Measurements from ENCODE around the gene FAM241B.

The FAM241B gene

GRCh38 chr10:69660296-69660695, 30.2 kb downstream of the FAM241B start:
- Histone ChIP-seq H3K4me1 (ENCODE audit: control insufficient read depth, insufficient read depth, low read length) (no peaks in the 10 kb centered on the region), H3K36me3 (ENCODE audit: control insufficient read depth, insufficient read depth, low read length, severe bottlenecking) (no peaks in the 10 kb centered on the region), H3K9me3 (ENCODE audit: control insufficient read depth, low read length) (no peaks in the 10 kb centered on the region), H3K9ac (ENCODE audit: low read length) (no peak overlapping the region), H3K4me3 (ENCODE audit: low read length) (no peak overlapping the region), H3K27me3 (replicated peaks; ENCODE audit: control insufficient read depth, insufficient read depth, low read length) (peaks cover 90% of the 10 kb centered on the region)
- no peak for DNase-seq (ENCODE audit: low read depth)

GRCh38 chr10:69661414-69662172, 31.5 kb downstream of the FAM241B start:
- no peaks in the 10 kb centered on the region for H3K36me3 ChIP-seq (ENCODE audit: control insufficient read depth, insufficient read depth, low read length, severe bottlenecking)
- no peak overlapping the region for H3K9ac ChIP-seq (ENCODE audit: low read length)
- H3K27me3 ChIP-seq (replicated peaks; ENCODE audit: control insufficient read depth, insufficient read depth, low read length): peaks cover 89% of the 10 kb centered on the region
- no peaks in the 10 kb centered on the region for H3K9me3 ChIP-seq (ENCODE audit: control insufficient read depth, low read length)
- no peaks in the 10 kb centered on the region for H3K4me1 ChIP-seq (ENCODE audit: control insufficient read depth, insufficient read depth, low read length)
- no peak overlapping the region for H3K4me3 ChIP-seq (ENCODE audit: low read length)
- DNase-seq (ENCODE audit: low read depth): no peak

GRCh38 chr10:69662173-69662877, 32.3 kb downstream of the FAM241B start:
- H3K4me1 ChIP-seq (ENCODE audit: control insufficient read depth, insufficient read depth, low read length): no peaks in the 10 kb centered on the region
- H3K27me3 ChIP-seq (replicated peaks; ENCODE audit: control insufficient read depth, insufficient read depth, low read length): peaks cover 90% of the 10 kb centered on the region
- H3K36me3 ChIP-seq (ENCODE audit: control insufficient read depth, insufficient read depth, low read length, severe bottlenecking): no peaks in the 10 kb centered on the region
- no peaks in the 10 kb centered on the region for H3K9me3 ChIP-seq (ENCODE audit: control insufficient read depth, low read length)
- no peak overlapping the region for H3K4me3 ChIP-seq (ENCODE audit: low read length)
- H3K9ac ChIP-seq (ENCODE audit: low read length): no peak overlapping the region
- no peak for DNase-seq (ENCODE audit: low read depth)

GRCh38 chr10:69662901-69663300, 32.9 kb downstream of the FAM241B start:
- no peak for DNase-seq (ENCODE audit: low read depth)
- Histone ChIP-seq H3K9ac (ENCODE audit: low read length) (no peak overlapping the region), H3K4me3 (ENCODE audit: low read length) (no peak overlapping the region), H3K9me3 (ENCODE audit: control insufficient read depth, low read length) (no peaks in the 10 kb centered on the region), H3K36me3 (ENCODE audit: control insufficient read depth, insufficient read depth, low read length, severe bottlenecking) (no peaks in the 10 kb centered on the region), H3K27me3 (replicated peaks; ENCODE audit: control insufficient read depth, insufficient read depth, low read length) (peaks cover 90% of the 10 kb centered on the region), H3K4me1 (ENCODE audit: control insufficient read depth, insufficient read depth, low read length) (no peaks in the 10 kb centered on the region)

GRCh38 chr10:69663369-69663947, 33.4 kb downstream of the FAM241B start:
- DNase-seq (ENCODE audit: low read depth): no peak
- Histone ChIP-seq H3K36me3 (ENCODE audit: control insufficient read depth, insufficient read depth, low read length, severe bottlenecking) (no peaks in the 10 kb centered on the region), H3K9me3 (ENCODE audit: control insufficient read depth, low read length) (no peaks in the 10 kb centered on the region), H3K9ac (ENCODE audit: low read length) (no peak overlapping the region), H3K27me3 (replicated peaks; ENCODE audit: control insufficient read depth, insufficient read depth, low read length) (peaks cover 90% of the 10 kb centered on the region), H3K4me3 (ENCODE audit: low read length) (no peak overlapping the region), H3K4me1 (ENCODE audit: control insufficient read depth, insufficient read depth, low read length) (no peaks in the 10 kb centered on the region)

GRCh38 chr10:69665474-69666320, 35.6 kb downstream of the FAM241B start:
- Histone ChIP-seq H3K9ac (ENCODE audit: low read length) (no peak overlapping the region), H3K27me3 (replicated peaks; ENCODE audit: control insufficient read depth, insufficient read depth, low read length) (peaks cover 96% of the 10 kb centered on the region), H3K36me3 (ENCODE audit: control insufficient read depth, insufficient read depth, low read length, severe bottlenecking) (no peaks in the 10 kb centered on the region), H3K9me3 (ENCODE audit: control insufficient read depth, low read length) (peaks cover 2% of the 10 kb centered on the region), H3K4me1 (ENCODE audit: control insufficient read depth, insufficient read depth, low read length) (no peaks in the 10 kb centered on the region), H3K4me3 (ENCODE audit: low read length) (no peak overlapping the region)
- no peak for DNase-seq (ENCODE audit: low read depth)

GRCh38 chr10:69666756-69667155, 36.7 kb downstream of the FAM241B start:
- H3K4me1 ChIP-seq (ENCODE audit: control insufficient read depth, insufficient read depth, low read length): no peaks in the 10 kb centered on the region
- H3K9me3 ChIP-seq (ENCODE audit: control insufficient read depth, low read length): peaks cover 2% of the 10 kb centered on the region
- H3K27me3 ChIP-seq (replicated peaks; ENCODE audit: control insufficient read depth, insufficient read depth, low read length): peaks cover 87% of the 10 kb centered on the region

GRCh38 chr10:69668721-69669120, 38.7 kb downstream of the FAM241B start:
- Histone ChIP-seq H3K9me3 (ENCODE audit: control insufficient read depth, low read length) (peaks cover 2% of the 10 kb centered on the region), H3K4me3 (ENCODE audit: low read length) (no peak overlapping the region), H3K4me1 (ENCODE audit: control insufficient read depth, insufficient read depth, low read length) (no peaks in the 10 kb centered on the region), H3K9ac (ENCODE audit: low read length) (no peak overlapping the region), H3K27me3 (replicated peaks; ENCODE audit: control insufficient read depth, insufficient read depth, low read length) (peaks cover 79% of the 10 kb centered on the region), H3K36me3 (ENCODE audit: control insufficient read depth, insufficient read depth, low read length, severe bottlenecking) (no peaks in the 10 kb centered on the region)
- DNase-seq (ENCODE audit: low read depth): no peak

More at GRCh38 chr10:69666756-69667155, 36.7 kb downstream of the FAM241B start:
- Histone ChIP-seq H3K36me3 (ENCODE audit: control insufficient read depth, insufficient read depth, low read length, severe bottlenecking) (no peaks in the 10 kb centered on the region), H3K9ac (ENCODE audit: low read length) (no peak overlapping the region), H3K4me3 (ENCODE audit: low read length) (no peak overlapping the region)
- DNase-seq (ENCODE audit: low read depth): no peak

GRCh38 chr10:69669409-69669808, 39.4 kb downstream of the FAM241B start:
- Histone ChIP-seq H3K4me3 (ENCODE audit: low read length) (no peak overlapping the region), H3K9ac (ENCODE audit: low read length) (no peak overlapping the region), H3K9me3 (ENCODE audit: control insufficient read depth, low read length) (peaks cover 2% of the 10 kb centered on the region), H3K4me1 (ENCODE audit: control insufficient read depth, insufficient read depth, low read length) (no peaks in the 10 kb centered on the region), H3K27me3 (replicated peaks; ENCODE audit: control insufficient read depth, insufficient read depth, low read length) (peaks cover 79% of the 10 kb centered on the region), H3K36me3 (ENCODE audit: control insufficient read depth, insufficient read depth, low read length, severe bottlenecking) (no peaks in the 10 kb centered on the region)
- DNase-seq (ENCODE audit: low read depth): no peak

- no peak overlapping the region for H3K9ac ChIP-seq (ENCODE audit: low read length)
Measured at GRCh38 chr10:69673521-69673920, 43.5 kb downstream of the FAM241B start.

GRCh38 chr10:69674786-69675185, 44.7 kb downstream of the FAM241B start:
- H3K27me3 ChIP-seq (replicated peaks; ENCODE audit: control insufficient read depth, insufficient read depth, low read length): peaks cover 77% of the 10 kb centered on the region
- no peaks in the 10 kb centered on the region for H3K9me3 ChIP-seq (ENCODE audit: control insufficient read depth, low read length)

More at GRCh38 chr10:69673521-69673920, 43.5 kb downstream of the FAM241B start:
- Histone ChIP-seq H3K27me3 (replicated peaks; ENCODE audit: control insufficient read depth, insufficient read depth, low read length) (peaks cover 79% of the 10 kb centered on the region), H3K9me3 (ENCODE audit: control insufficient read depth, low read length) (peaks cover 2% of the 10 kb centered on the region), H3K4me3 (ENCODE audit: low read length) (no peak overlapping the region), H3K4me1 (ENCODE audit: control insufficient read depth, insufficient read depth, low read length) (no peaks in the 10 kb centered on the region), H3K36me3 (ENCODE audit: control insufficient read depth, insufficient read depth, low read length, severe bottlenecking) (no peaks in the 10 kb centered on the region)
- DNase-seq (ENCODE audit: low read depth): no peak

More at GRCh38 chr10:69674786-69675185, 44.7 kb downstream of the FAM241B start:
- DNase-seq (ENCODE audit: low read depth): no peak
- H3K4me3 ChIP-seq (ENCODE audit: low read length): no peak overlapping the region
- no peaks in the 10 kb centered on the region for H3K36me3 ChIP-seq (ENCODE audit: control insufficient read depth, insufficient read depth, low read length, severe bottlenecking)
- H3K4me1 ChIP-seq (ENCODE audit: control insufficient read depth, insufficient read depth, low read length): no peaks in the 10 kb centered on the region
- H3K9ac ChIP-seq (ENCODE audit: low read length): no peak overlapping the region
